Measurements from ENCODE around the gene NDST1. TPM values are rescaled to one million over a fixed set of nuclear protein-coding genes. Genes with fewer than 3 reads are reported as not detected.

The NDST1 gene
- total and polyA plus RNA-seq, 10 of the 15 experiments (the other 5 are each of a cell fraction or from before 2014, with no cell fraction given) = 0.20 to 53.5 (median 12.9) TPM

DNA sequence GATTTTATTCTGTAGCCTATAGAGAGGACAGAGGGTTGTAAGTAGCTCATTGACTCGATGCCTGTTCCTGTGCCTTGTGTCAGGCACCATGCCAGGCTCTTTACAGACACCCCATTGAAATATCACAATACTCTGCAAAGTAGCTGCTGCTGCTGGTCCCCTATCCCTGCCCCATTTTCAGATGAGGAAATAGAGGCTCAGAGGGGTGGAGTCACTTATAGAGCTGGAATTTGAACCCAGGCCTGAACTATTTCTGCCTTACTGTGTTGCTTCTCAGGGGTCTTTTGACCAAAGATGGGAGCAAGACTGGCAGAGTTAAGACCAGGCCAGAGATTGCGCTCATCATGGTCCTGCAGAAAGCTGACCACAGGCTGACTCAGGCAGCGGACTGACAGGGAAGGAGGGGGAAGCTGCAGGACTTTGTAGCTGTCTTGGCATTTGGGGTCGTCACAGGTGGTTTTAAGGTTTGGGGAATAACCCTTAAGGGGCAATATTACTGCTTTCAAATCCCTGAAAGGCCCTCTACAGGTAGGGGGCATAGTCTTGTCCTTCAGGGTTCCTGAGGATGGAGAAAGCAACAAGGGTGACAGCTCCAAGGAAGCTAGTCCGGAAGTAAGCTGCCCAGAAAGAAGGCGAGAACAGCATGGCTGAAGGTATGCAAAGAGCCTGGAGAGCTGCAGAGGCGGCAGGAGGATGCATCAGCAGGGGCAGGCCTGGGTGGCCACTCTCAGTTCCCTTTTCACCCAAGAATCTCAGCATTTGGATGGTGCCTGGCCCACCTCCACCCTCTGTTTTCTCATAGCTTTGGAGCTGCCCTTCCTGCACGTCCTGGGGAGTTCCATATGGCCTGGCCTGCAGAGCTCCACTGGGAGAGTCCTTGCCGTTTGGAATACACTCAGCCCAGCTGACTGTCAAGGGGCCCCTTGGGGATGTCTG, 18.3 kb upstream of the NDST1 start (continued):
- TF ChIP-seq, protein P1, sequence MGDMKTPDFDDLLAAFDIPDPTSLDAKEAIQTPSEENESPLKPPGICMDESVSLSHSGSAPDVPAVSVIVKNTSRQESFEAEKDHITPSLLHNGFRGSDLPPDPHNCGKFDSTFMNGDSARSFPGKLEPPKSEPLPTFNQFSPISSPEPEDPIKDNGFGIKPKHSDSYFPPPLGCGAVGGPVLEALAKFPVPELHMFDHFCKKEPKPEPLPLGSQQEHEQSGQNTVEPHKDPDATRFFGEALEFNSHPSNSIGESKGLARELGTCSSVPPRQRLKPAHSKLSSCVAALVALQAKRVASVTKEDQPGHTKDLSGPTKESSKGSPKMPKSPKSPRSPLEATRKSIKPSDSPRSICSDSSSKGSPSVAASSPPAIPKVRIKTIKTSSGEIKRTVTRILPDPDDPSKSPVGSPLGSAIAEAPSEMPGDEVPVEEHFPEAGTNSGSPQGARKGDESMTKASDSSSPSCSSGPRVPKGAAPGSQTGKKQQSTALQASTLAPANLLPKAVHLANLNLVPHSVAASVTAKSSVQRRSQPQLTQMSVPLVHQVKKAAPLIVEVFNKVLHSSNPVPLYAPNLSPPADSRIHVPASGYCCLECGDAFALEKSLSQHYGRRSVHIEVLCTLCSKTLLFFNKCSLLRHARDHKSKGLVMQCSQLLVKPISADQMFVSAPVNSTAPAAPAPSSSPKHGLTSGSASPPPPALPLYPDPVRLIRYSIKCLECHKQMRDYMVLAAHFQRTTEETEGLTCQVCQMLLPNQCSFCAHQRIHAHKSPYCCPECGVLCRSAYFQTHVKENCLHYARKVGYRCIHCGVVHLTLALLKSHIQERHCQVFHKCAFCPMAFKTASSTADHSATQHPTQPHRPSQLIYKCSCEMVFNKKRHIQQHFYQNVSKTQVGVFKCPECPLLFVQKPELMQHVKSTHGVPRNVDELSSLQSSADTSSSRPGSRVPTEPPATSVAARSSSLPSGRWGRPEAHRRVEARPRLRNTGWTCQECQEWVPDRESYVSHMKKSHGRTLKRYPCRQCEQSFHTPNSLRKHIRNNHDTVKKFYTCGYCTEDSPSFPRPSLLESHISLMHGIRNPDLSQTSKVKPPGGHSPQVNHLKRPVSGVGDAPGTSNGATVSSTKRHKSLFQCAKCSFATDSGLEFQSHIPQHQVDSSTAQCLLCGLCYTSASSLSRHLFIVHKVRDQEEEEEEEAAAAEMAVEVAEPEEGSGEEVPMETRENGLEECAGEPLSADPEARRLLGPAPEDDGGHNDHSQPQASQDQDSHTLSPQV (IDR thresholded peaks at IDR 0.05) = no peak
- peak; percentile 91 for TF ChIP-seq MXI1 (IDR thresholded peaks at IDR 0.05; ENCODE audit: low read depth, low read length)
- TF ChIP-seq ATF7 (IDR thresholded peaks at IDR 0.05; ENCODE audit: low read depth) = peak; percentile 46; the same call in 1 of the 2 replicates
- no peak for TF ChIP-seq ESRRA (IDR thresholded peaks at IDR 0.05; ENCODE audit: low read length)
- 0 out of 2 replicates have a peak, but pooled peaks have one; percentile 57 for TF ChIP-seq RCOR1 (conservative IDR thresholded peaks at IDR 0.05; ENCODE audit: low read depth, low read length)
- TF ChIP-seq, protein P2, sequence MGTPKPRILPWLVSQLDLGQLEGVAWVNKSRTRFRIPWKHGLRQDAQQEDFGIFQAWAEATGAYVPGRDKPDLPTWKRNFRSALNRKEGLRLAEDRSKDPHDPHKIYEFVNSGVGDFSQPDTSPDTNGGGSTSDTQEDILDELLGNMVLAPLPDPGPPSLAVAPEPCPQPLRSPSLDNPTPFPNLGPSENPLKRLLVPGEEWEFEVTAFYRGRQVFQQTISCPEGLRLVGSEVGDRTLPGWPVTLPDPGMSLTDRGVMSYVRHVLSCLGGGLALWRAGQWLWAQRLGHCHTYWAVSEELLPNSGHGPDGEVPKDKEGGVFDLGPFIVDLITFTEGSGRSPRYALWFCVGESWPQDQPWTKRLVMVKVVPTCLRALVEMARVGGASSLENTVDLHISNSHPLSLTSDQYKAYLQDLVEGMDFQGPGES (IDR thresholded peaks at IDR 0.05) = no peak
- TF ChIP-seq ZSCAN29 (IDR thresholded peaks at IDR 0.05) = no peak
- TF ChIP-seq, protein P3, sequence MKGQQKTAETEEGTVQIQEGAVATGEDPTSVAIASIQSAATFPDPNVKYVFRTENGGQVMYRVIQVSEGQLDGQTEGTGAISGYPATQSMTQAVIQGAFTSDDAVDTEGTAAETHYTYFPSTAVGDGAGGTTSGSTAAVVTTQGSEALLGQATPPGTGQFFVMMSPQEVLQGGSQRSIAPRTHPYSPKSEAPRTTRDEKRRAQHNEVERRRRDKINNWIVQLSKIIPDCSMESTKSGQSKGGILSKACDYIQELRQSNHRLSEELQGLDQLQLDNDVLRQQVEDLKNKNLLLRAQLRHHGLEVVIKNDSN (IDR thresholded peaks at IDR 0.05; ENCODE audit: borderline replicate concordance, extremely low read length, insufficient read depth, low read depth, low read length) = no peak
- TF ChIP-seq NFYB (IDR thresholded peaks at IDR 0.05; ENCODE audit: insufficient read depth, low read depth, low read length) = no peak

Data from GM12878 (cell line).